LoVo (cell line): ENCODE results near the gene COL11A1.
A peak's percentile ranks its signal among the peaks of the same experiment; 100 is the strongest.

Source experiments
- DNase-seq: peaks from one replicate; pipeline ENCODE4 v3.0.0-alpha.2; 2016; ENCODE audit warnings: low spot score

Gene COL11A1

DNA sequence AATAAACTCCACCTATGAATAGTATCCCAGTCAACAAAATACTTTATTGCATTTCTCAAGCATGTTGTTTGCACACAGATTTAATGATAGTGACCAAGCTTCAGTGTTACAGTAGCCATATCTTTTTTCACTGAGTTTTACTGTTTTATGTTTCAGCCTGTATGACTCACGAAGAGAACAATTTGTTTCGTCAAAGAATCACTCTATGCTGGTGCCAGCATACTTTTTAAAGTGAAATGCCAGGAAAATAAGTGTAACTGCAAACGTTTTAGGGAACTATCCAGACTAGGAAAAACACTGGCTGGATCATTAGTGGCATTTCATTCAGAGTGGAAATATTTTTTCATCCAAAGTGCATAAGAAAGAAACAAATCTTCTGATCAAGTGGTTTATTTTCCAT lies 210.8 kb downstream of the COL11A1 start:
- DNase-seq = no peak

DNA sequence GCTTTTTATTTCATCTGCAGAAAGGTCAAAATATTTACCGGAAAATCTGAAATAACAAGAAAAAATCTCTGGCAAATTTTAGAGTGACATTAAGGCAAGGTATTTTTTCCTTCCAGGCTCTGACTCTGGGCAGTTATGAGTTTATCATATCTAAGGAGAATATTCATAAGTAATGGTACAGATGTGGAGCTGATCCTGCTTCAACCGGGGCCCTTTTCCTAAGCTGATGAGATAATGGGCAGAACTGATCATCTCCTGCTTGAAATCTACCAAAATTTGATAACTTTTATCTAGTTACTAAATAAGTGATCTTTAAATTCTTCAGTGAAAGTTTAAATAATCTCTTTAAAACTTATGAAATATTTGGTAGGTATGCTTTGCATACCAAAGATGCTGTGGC lies 211.6 kb downstream of the COL11A1 start:
- no peak for DNase-seq

DNA sequence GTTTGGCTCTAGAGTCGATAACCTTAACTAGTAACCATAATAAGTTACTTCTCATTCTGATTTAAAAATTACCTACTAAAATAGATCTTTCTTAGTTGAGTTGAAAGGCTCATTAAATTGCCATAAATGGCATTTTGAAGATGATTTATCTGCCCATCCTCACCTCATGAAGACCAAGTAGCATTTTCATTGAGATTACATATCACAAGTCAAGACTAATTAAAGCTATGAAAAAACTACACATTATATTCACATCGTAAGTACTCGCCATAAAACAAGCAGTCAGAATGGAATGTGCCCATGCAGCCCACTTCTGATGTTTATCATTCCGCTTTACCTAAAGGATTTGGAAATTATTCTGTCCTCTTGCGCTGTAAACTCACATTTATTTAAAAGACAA lies 212.0 kb downstream of the COL11A1 start:
- no peak for DNase-seq

DNA sequence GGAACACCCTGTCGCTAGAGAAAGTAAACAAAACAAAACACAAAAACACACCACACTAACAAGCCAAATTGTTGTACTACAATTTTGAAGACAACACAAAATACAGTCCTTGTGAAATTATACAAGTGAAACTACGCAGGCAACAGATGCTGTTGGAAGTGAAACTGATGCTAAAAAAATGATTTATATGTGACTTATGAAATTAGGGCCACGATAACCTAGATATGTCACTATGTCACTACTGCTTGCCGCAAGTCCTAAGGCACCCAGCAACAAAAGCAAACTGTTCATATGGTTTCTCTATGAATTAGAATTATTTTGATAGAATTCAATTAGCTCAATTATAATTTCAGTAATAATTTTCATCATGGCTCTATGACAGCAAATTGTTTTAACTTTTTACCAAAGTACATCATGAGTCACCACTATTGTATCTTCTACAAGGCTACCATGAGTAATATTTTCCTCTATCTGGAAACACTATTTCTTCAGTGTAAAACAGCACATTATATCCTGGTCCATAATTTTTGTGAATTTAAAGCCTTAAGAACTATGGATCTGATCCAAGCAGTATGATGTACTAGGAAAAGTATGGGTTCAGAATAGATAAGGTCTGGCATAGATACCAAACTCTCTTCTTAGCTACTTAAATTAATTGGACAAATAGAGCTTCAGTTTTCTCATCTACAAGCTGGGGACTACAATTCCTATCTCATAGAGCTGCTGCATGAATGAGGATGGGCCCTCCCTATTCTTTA lies 216.3 kb downstream of the COL11A1 start:
- no peak for DNase-seq

DNA sequence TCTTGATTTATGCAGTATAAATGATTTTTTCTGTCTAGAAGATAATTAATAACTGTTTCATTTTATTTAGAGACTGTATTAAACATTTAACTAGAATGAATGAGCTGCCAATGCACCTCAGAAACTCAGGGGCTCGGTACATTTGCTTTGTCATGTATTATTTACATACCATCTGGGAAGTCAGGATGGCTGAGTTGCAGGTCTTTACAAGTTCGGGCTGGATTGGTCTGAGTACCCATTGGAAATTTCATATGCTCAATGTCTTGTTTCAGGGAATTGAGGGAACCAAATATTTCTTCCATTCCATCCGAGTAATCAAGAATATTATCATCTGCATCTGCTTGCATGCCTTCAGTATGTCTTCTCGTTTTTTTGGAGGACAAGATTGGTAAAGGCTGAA lies 221.7 kb downstream of the COL11A1 start:
- no peak for DNase-seq

- no peak for DNase-seq
Measured at GRCh38 chr1:102884238-102884637, 224.1 kb downstream of the COL11A1 start.

DNA sequence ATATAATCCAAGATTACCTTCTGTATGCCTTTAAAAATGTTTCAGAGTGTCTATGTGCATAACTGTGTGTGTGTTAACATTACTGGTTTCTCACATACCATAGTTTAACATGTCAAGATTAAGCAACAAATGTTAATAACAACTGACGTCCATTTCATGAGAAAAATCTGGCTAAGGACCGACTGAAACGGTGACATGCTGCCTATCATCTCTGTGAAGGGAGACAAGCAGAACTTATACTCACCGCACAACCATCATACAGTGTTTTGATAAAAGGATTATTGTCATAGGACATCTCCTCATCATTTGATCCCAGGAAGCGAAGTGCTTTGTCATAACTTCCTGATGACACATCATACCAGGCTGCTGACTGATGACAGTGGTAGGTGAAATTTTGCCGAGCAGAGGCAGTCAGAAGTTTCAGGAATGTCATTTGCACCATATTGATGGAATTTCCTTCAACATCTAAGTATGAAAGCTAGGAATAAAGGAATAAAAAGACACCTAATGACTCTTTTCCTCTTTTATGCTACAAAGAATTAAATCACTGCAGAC lies 228.8 kb downstream of the COL11A1 start:
- DNase-seq = peak; percentile 16

GRCh38 chr1:102875756-102876155 lies 232.6 kb downstream of the COL11A1 start:
- no peak for DNase-seq

DNA sequence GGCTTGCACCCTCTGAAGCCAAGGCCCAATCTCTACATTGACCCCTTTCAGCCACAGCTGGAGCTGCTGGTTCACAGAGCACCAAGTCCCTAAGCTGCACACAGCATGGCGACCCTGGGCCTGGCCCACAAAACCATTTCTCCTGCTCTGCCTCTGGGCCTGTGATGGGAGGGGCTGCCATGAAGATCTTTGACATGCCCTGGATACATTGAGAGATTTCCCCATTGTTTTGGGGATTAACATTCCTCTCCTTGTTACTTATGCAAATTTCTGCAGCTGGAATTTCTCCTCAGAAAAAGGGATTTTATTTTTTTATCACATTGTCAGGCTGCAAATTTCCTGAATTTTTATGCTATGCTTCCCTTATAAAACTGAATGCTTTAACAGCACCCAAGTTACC lies 235.8 kb downstream of the COL11A1 start:
- no peak for DNase-seq

DNA sequence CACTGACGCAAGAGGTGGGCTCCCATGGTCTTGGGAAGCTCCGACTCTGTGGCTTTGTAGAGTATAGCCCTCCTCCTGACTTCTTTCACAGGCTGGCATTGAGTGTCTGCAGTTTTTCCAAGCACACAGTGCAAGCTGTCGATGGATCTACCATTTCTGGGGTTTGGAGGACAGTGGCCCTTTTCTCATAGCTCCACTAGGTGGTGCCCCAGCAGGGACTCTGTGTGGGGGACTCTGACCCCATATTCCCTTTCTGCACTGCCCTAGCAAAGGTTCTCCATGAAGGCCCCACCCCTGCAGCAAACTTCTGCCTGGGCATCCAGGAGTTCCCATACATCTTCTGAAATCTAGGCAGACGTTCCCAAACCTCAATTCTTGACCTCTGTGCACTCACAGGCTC lies 236.2 kb downstream of the COL11A1 start:
- DNase-seq = no peak

DNA sequence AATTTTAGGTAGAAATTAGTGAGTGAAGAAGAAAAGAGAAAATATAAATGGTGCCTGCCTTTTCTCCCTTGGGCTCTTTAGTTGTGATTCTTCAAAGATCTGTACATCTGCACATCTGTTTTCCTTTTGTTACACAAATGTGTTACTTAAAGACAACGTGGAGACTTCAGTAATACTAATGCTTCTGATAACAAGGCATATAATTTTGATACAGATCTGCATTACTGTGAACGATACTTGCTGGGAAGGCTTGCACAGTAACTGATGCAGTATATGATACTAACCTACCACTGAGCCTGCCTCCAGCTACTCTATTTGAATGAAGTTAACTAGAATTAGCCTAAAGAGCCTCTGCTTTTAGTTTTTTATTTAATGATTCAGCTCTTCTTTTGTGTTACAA lies 244.6 kb downstream of the COL11A1 start:
- DNase-seq = no peak

- no peak for DNase-seq
Measured at GRCh38 chr1:102861247-102861646, 247.1 kb downstream of the COL11A1 start.

DNA sequence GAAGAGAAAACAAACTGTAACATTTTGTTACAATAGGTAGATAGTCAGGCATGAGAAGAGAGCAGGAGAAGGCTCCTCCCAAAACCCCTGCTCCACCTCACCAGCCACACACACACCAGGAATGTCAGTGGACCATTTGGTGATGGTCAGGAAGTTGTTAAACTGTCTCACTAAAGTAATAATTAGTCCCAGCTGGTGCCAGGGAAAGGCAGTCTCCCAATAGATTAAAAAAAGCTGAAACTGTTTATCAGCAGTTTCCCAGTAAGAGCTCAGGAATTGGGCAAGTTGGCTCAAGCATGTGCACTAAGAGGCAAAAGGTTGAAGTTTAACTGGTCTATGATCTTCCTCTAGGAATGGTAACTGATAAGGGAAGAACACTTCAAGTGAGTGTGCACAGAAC lies 249.6 kb downstream of the COL11A1 start:
- DNase-seq = no peak

- no peak for DNase-seq
Measured at GRCh38 chr1:102857251-102857650, 251.1 kb downstream of the COL11A1 start.

- DNase-seq = no peak
Measured at GRCh38 chr1:102853701-102854187, 254.6 kb downstream of the COL11A1 start.

- no peak for DNase-seq
Measured at GRCh38 chr1:102853136-102853535, 255.2 kb downstream of the COL11A1 start.

DNA sequence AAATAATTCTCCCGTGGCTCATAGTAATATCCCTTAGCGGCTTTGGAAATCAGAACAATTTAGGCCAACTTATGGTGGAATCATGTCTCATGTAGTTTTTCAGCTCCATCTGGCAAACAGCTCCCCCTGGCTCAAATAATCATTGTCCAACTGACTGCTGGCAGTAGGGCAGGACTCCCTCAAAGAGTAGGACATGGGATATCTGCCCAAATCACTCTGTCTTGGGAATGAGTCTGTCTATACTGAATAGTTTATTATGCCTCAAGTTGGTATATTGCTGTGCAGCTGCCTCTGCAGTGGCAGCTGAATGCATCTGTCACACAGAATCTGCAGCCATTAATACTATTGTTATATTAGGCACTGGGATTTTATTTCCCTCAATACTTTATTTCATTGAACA lies 255.7 kb downstream of the COL11A1 start:
- no peak for DNase-seq

DNA sequence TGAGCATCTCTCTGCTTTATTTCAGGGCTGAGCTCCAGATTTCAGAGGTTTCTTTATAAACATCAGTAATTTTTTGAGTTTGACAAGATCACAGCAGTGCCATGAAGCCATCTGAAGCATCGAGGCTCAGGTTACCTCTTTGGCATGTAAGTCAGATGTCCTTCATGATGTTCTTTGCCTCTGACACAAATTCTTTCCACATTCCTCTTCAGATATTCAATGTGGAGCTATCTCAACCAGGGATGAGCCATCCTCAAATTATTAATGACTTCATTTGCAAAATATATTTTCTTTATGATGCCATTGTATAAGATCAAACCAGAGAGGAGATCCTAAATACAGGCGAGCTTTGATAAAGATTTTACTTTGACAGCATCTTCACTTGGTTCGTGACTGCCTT lies 256.7 kb downstream of the COL11A1 start:
- DNase-seq = no peak

- DNase-seq = no peak
Measured at GRCh38 chr1:102842606-102843005, 265.7 kb downstream of the COL11A1 start.

GRCh38 chr1:102840741-102841140 lies 267.6 kb downstream of the COL11A1 start:
- no peak for DNase-seq

DNA sequence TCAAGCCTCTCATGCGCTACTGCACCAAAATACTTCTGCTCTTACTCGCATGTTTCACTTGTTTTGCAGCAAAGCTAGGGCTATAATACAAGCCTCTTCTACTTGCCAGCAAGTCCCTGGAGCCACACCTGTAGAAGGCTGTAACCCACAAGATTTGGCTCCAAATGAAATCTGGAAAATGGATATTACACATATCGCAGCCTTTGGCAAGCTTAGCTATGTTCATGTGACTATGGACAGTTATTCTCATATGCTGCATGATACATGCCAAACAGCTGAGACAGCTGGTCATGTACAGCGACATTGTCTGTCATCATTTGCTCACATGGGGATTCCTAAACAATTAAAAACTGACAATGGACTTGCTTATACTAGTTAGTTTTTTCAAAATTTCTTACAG lies 270.3 kb downstream of the COL11A1 start:
- no peak for DNase-seq

DNA sequence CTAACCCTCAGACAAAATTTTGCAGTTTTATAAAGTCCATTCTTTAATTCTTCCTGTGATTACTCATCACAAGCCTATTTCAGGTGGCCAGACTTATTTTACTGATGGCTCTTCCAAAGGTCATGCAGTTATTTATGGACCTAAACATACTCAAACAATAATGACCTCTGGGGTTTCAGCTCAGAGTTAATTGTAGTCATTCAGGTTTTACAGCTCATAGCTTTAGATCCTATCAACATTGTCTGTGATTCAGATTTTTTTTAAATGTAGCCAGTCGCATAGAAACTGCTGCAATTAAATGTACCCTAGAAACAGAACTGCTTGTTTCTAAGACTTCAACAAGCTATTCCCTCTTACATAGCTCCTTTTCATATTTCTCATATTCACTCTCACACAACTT lies 270.8 kb downstream of the COL11A1 start:
- DNase-seq = no peak

DNA sequence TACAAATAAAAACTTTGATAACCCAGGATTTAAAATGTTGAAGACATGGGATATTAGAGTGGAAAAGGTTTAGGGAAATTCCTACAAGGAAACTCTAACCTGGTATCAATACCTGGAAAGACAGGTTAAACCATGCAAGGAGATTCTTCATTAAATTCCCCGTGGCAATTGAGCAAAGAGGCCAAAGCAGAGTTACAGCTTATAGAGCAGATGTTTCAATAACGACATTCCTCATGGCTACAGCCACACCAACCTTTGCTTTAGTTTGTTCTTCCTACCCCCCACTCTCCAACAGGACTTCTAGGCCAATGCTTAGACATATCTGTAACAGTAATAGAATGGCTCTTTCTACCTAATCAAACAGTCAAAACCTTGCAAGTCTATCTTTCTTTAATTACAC lies 271.3 kb downstream of the COL11A1 start:
- DNase-seq = no peak
